HG03575 (cell line): ENCODE results near the gene MRPL40.

Experiments used
- ATAC-seq: cut with Tn5 transposase; IDR thresholded peaks from one replicate; pipeline ENCODE4 v1.9.1; 2021; ENCODE audit not compliant: unreplicated experiment, insufficient number of reproducible peaks, low FRiP score; ENCODE audit errors: extremely low read depth

MRPL40 gene

GRCh38 chr22:19477321-19478044, 45.1 kb downstream of the MRPL40 start:
- no peak for ATAC-seq

GRCh38 chr22:19478045-19478900, 45.9 kb downstream of the MRPL40 start:
- ATAC-seq: no peak

- peak; percentile 6 for ATAC-seq
Measured at GRCh38 chr22:19478901-19479354, 46.6 kb downstream of the MRPL40 start, which contains the start of gene UFD1. UFD1 (minus strand) TSS chr22:19479193; CDS start chr22:19479085, 108 bp downstream.

- ATAC-seq: peak; percentile 55
Measured at GRCh38 chr22:19479355-19480172, 47.2 kb downstream of the MRPL40 start, which contains the start of gene CDC45. CDC45 (plus strand) TSS chr22:19479920; CDS start chr22:19479969, 49 bp downstream.

- ATAC-seq: no peak
Measured at GRCh38 chr22:19480173-19480568, 47.8 kb downstream of the MRPL40 start.

- no peak for ATAC-seq
Measured at GRCh38 chr22:19480789-19481188, 48.4 kb downstream of the MRPL40 start.

- no peak for ATAC-seq
Measured at GRCh38 chr22:19482297-19482696, 50.0 kb downstream of the MRPL40 start.

GRCh38 chr22:19483481-19484244, 51.3 kb downstream of the MRPL40 start:
- ATAC-seq: no peak
